ENCODE measurements around the gene LGALS9C. TPM values are rescaled to one million over a fixed set of nuclear protein-coding genes. Genes with fewer than 3 reads are reported as not detected.
A peak's percentile ranks its signal among the peaks of the same experiment; 100 is the strongest.
"Not testable (repeated sequence)": the region's sequence is repeated elsewhere in the genome, so short reads cannot be mapped to it uniquely, and the experiment has no call there.

The LGALS9C gene
- total and polyA plus RNA-seq, 2 of the 4 experiments (the other 2 are of a cell fraction) = not detected

GRCh38 chr17:18442093-18442492 is 34.5 kb upstream of the LGALS9C start:
- H3K27ac ChIP-seq (ENCODE audit: insufficient read depth, low read length); H3K4me1 ChIP-seq (ENCODE audit: control insufficient read depth, insufficient read depth, low read length); H3K4me3 ChIP-seq (ENCODE audit: insufficient read depth, low read depth, low read length); H3K18ac ChIP-seq (ENCODE audit: low read depth, low read length); H2AK9ac ChIP-seq (replicated peaks; ENCODE audit: low read depth, low read length, poor library complexity); H3K14ac ChIP-seq (replicated peaks; ENCODE audit: low read depth, low read length); H4K91ac ChIP-seq (ENCODE audit: insufficient read depth, low read depth, low read length); intact Hi-C loops (cut with micrococcal nuclease); H3K23ac ChIP-seq (ENCODE audit: low read depth, low read length); H2AK5ac ChIP-seq (ENCODE audit: low read depth, low read length); dilution Hi-C loops (cut with HindIII; ENCODE audit: low sequenced_read_pairs, unreplicated experiment); H3K9ac ChIP-seq (ENCODE audit: low read depth, low read length); H2BK120ac ChIP-seq (ENCODE audit: low read depth, low read length); H4K5ac ChIP-seq (ENCODE audit: low read depth, low read length); H2AFZ ChIP-seq (replicated peaks; ENCODE audit: low read length, poor library complexity); H3K9me1 ChIP-seq (ENCODE audit: insufficient read depth, low read length); H4K8ac ChIP-seq (ENCODE audit: low read depth in 2 of 2, low read length in 2 of 2); BruUV-seq (replicated peaks); H3K79me1 ChIP-seq (ENCODE audit: low read depth in 1 of 2, low read length in 2 of 2); H3K56ac ChIP-seq (ENCODE audit: extremely low read depth, insufficient read depth, low read length); CTCF ChIA-PET; H3K36me3 ChIP-seq (ENCODE audit: control insufficient read depth, insufficient read depth, low read length); H3K4ac ChIP-seq (ENCODE audit: low read depth, low read length); H3K4me2 ChIP-seq (ENCODE audit: low read depth, low read length); DNase-seq; in situ Hi-C loops (cut with MboI; ENCODE audit: low sequenced_read_pairs); POLR2A ChIA-PET (ENCODE audit: unreplicated experiment); H4K20me1 ChIP-seq (ENCODE audit: insufficient read depth, low read length); H3K27me3 ChIP-seq (ENCODE audit: control insufficient read depth, insufficient read depth, low read length); H2BK15ac ChIP-seq (ENCODE audit: low read depth, low read length); H2BK20ac ChIP-seq (ENCODE audit: low read depth, low read length); H3K9me3 ChIP-seq (ENCODE audit: control insufficient read depth, insufficient read depth, low read length); H2BK5ac ChIP-seq (ENCODE audit: low read depth, low read length, poor library complexity, severe bottlenecking): not testable (repeated sequence)
- WGBS, 2 experiments (ENCODE audit: extremely low coverage in 2 of 2, insufficient read length in 1 of 2) = no CpG with 5 or more reads among the region's 9 CpGs
- TF ChIP-seq CTCF (conservative IDR thresholded peaks at IDR 0.05; ENCODE audit: low read depth, low read length) (0 out of 2 replicates have a peak, but pooled peaks have one; percentile 12), RAD21 (IDR thresholded peaks at IDR 0.05; ENCODE audit: low read length) (0 out of 2 replicates have a peak, but pooled peaks have one; percentile 8)
- peak; percentile 71 for ATAC-seq (ENCODE audit: low read depth)

GRCh38 chr17:18442532-18442931 is 34.1 kb upstream of the LGALS9C start:
- H2AFZ ChIP-seq (replicated peaks; ENCODE audit: low read length, poor library complexity); H3K18ac ChIP-seq (ENCODE audit: low read depth, low read length); ATAC-seq (ENCODE audit: low read depth); H3K23ac ChIP-seq (ENCODE audit: low read depth, low read length); DNase-seq; H4K5ac ChIP-seq (ENCODE audit: low read depth, low read length); H3K4ac ChIP-seq (ENCODE audit: low read depth, low read length); H3K4me3 ChIP-seq (ENCODE audit: insufficient read depth, low read depth, low read length); H4K8ac ChIP-seq (ENCODE audit: low read depth in 2 of 2, low read length in 2 of 2); H4K20me1 ChIP-seq (ENCODE audit: insufficient read depth, low read length); intact Hi-C loops (cut with micrococcal nuclease); H3K27ac ChIP-seq (ENCODE audit: insufficient read depth, low read length); H4K91ac ChIP-seq (ENCODE audit: insufficient read depth, low read depth, low read length); CTCF ChIA-PET; POLR2A ChIA-PET (ENCODE audit: unreplicated experiment); H2BK120ac ChIP-seq (ENCODE audit: low read depth, low read length); H3K14ac ChIP-seq (replicated peaks; ENCODE audit: low read depth, low read length); H2AK9ac ChIP-seq (replicated peaks; ENCODE audit: low read depth, low read length, poor library complexity); H3K36me3 ChIP-seq (ENCODE audit: control insufficient read depth, insufficient read depth, low read length); H2AK5ac ChIP-seq (ENCODE audit: low read depth, low read length); H3K9me3 ChIP-seq (ENCODE audit: control insufficient read depth, insufficient read depth, low read length); H3K56ac ChIP-seq (ENCODE audit: extremely low read depth, insufficient read depth, low read length); H3K27me3 ChIP-seq (ENCODE audit: control insufficient read depth, insufficient read depth, low read length); H3K79me1 ChIP-seq (ENCODE audit: low read depth in 1 of 2, low read length in 2 of 2); H2BK5ac ChIP-seq (ENCODE audit: low read depth, low read length, poor library complexity, severe bottlenecking); in situ Hi-C loops (cut with MboI; ENCODE audit: low sequenced_read_pairs); H3K4me1 ChIP-seq (ENCODE audit: control insufficient read depth, insufficient read depth, low read length); H2BK15ac ChIP-seq (ENCODE audit: low read depth, low read length); dilution Hi-C loops (cut with HindIII; ENCODE audit: low sequenced_read_pairs, unreplicated experiment); H3K9ac ChIP-seq (ENCODE audit: low read depth, low read length); H2BK20ac ChIP-seq (ENCODE audit: low read depth, low read length); H3K9me1 ChIP-seq (ENCODE audit: insufficient read depth, low read length); BruUV-seq (replicated peaks); H3K4me2 ChIP-seq (ENCODE audit: low read depth, low read length): not testable (repeated sequence)
- no CpG with 5 or more reads among the region's 4 CpGs for WGBS, 2 experiments (ENCODE audit: extremely low coverage in 2 of 2, insufficient read length in 1 of 2)

All from IMR-90 (cell line).